GM21723 (cell line): ENCODE data around the gene RFPL4AL1.
"Not testable (repeated sequence)": the region's sequence is repeated elsewhere in the genome, so short reads cannot be mapped to it uniquely, and the experiment has no call there.

Source experiments
- ATAC-seq: cut with Tn5 transposase; IDR thresholded peaks from one replicate; pipeline ENCODE4 v1.9.1; 2021; ENCODE audit warnings: mild to moderate bottlenecking, moderate library complexity; ENCODE audit not compliant: unreplicated experiment

RFPL4AL1 gene

DNA sequence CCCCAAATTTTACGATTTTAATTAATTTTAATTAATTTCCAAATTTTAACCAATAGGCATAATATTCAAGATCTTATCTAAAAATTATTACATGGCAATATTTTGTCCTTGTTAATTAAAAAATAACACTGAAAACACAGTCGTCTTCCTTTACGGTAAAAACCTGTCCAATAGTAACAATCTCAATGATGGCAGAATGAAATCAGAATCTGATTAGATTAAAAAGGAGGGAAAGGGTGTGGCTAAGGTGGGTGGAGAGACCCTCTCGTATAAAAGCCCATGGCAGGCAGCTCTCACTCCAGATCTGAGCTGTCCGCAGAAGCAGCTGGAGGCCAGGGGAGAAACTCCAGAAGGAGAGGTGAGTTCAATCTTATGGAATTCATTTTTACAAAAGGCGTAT lies at the start of gene RFPL4AL1:
RFPL4AL1 (plus strand) TSS at position 301 of the 400 bp plus-strand sequence. CDS start 2,687 bp downstream, outside the sequence.
- not testable (repeated sequence) for ATAC-seq

DNA sequence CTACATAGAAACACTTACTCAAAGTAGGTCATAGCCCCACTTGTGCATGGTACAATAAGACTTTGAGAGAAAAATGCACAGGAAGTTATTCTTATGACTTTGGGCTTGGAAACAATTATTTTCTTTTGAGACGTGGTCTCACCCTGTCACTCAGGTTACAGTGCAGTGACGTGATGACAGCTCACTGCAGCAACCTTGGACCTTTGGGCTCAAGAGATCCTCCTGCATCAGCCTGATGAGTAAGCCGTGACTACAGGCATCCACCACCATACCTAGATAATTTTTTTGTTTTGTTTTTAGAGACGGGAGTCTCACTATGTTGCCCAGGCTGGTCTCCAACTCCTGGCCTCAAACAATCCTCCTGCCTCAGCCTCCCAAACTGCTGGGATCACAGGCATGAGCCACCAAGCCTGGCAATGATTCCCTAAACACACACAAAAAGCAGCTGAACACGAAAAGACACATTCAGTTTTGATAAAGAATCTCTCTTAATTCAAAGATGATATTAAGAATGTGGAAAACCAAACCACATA lies 48.6 kb upstream of the RFPL4AL1 start:
- no peak for ATAC-seq

DNA sequence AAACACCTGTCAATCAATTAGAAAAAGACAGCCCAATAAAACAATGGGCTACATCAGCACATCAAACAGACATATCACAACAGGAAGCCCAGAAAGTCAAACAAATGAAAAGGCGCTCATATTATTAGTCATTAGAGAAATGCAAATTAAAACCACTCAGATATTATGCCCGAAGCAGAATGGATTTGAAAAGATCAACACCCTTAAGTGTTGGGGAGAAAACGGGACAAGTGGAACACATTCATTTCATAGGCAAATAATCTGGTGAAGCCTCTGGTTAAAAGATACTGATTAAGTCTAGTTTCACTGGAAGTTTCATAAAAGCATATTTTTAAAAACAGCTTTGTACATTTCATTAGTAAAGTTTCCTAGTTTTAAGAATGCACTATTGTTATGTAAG lies 48.1 kb upstream of the RFPL4AL1 start:
- ATAC-seq, result no peak

DNA sequence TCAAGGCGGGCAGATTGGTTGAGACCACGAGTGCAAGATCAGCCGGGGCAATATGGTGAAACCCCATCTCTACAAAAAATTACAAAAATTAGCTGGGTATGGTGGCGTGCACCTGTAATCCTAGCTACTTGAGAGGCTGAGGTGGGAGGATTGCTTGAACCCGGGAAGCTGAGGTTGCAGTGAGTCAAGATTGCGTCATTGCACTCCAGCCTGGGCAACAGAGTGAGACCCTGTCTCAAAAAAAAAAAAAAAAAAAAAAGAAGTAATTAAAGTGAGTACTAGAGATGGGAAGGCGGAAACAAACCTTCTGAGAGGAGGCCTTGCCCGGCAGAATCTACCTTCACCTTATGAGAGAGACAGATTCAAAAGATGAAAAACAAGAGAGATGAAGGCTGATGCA lies 45.4 kb upstream of the RFPL4AL1 start:
- ATAC-seq, result no peak

DNA sequence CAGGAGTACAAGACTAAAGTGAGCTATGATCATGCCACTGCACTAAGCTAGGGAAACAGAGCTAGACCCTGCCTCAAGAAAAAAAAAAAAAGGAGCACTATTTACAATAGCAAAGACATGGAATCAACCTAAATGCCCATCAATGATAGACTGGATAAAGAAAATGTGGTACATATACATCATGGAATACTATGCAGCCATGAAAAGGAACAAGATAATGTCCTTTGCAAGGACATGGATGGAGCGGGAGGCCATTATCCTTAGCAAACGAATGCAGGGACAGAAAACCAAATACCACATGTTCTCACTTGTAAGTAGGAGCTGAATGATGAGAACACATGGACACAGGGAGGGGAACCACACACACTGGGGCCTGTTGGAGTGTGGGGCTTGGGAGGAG lies 38.5 kb upstream of the RFPL4AL1 start:
- not testable (repeated sequence) for ATAC-seq

DNA sequence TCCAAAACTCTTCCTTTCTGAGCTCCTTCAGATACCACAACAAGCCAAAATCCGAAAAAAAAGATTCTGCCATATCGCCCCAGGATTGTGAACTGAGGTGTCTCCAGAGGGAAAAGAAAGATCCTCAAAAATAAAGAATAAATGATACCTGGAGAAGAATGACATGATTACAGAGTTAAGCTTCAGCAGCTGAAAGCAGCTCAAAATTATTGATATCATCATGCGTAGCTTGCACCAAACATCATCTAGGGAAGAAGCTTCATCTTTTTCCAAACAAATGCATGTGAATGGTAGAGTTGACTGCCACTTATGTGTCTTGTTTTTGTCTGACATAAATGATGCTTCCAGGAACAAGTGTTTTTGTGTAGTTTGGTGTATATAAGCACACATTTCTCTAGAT lies 30.6 kb upstream of the RFPL4AL1 start, which contains the start of gene NLRP9:
NLRP9 (minus strand) TSS at position 101 of the 400 bp plus-strand sequence; CDS start at position 73, 28 bp downstream.
- no peak for ATAC-seq

DNA sequence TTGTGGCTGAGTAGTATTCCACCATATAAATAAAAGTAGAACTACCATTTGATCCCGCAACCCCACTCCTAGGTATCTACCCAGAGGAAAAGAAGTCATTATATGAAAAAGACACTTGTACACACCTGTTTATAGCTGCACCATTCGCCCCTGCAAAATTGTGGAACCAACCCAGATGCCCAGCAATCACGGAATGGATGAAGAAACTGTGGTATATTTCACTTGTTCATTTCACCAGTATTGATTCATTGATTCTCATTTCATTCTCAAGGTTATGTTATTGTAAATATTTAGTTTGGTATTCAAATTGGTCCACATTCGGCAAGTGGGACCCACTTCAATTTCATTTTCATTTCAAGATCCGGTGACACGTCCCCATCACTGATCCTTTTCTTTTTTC lies 18.2 kb upstream of the RFPL4AL1 start:
- no peak for ATAC-seq

DNA sequence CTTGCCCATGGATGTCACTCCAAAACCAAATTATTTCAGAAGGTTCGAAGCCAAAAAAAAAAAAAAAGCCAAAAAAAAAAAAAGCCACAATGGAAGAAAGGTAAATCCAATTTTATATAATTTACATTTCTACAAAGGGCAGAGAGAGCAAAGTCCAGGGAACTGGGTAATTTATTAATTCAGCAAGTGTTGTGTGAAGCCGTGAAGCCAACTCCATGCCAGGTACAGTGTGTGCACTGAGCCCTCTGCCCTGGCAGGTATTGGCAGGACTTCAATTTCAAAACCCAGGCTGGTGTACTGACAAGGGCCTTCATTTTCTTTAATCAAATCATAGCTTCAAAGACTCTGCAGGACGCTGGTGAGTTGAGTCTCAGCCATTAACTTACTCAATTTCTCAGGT lies 15.5 kb upstream of the RFPL4AL1 start:
- ATAC-seq, result no peak

DNA sequence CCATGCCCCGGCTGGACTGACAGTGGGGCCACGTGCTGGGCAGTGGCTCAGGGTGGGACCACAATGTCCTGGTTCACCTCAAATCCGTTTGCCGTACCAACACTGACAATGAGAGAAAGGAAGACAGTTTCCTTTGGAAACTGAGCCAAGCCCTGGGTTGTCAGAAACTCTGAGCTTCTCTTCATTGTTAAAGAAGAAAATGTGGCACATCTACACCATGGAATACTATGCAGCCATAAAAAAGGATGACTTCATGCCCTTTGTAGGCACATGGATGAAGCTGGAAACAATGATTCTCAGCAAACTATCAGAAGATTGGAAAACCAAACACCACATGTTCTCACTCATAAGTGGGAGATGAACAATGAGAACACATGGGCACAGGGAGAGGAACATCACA lies 12.1 kb upstream of the RFPL4AL1 start:
- ATAC-seq, result not testable (repeated sequence)

DNA sequence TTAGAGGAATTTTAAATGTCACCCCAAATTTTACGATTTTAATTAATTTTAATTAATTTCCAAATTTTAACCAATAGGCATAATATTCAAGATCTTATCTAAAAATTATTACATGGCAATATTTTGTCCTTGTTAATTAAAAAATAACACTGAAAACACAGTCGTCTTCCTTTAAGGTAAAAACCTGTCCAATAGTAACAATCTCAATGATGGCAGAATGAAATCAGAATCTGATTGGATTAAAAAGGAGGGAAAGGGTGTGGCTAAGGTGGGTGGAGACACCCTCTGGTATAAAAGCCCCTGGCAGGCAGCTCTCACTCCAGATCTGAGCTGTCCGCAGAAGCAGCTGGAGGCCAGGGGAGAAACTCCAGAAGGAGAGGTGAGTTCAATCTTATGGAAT lies 10.1 kb upstream of the RFPL4AL1 start, which contains the start of gene RFPL4A:
RFPL4A (plus strand) TSS at position 301 of the 400 bp plus-strand sequence. CDS start 2,704 bp downstream, outside the sequence.
- ATAC-seq, result not testable (repeated sequence)

DNA sequence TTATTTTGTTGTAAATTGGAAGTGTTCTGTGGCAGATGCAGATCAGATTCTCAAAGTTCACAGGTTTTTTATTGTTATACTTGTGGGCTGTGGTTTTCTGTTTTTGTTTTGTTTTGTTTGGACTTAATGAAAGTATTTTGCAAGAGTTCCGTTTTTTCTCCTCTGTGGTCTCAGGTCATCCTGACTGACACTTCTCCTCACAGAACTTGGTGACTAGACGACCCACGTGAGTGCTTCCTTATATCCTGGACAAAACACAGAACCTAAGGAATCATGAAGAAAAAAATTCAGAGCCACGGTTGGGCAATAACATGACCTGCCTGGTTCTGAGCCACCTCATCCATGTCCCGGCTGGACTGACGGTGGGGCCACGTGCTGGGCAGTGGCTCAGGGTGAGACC lies 2.5 kb upstream of the RFPL4AL1 start:
- no peak for ATAC-seq

DNA sequence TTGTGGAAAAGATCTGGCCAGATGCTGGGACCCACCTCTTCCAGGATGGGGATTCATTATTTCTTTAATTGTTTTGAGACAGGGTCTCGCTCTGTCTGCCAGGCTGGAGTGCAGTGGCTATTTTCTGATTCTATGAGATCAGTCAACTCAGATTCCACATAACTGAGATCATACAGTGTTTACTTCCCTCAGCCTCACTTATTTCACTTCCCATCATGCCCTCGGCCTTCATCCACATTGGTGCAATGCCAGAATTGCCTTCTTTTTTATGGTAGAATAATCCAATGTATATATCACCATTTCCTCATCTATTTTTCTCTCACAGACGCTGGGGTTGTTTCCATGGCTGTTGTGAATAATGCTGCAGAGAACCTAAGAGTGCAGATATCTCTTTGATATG lies 714 bp downstream of the RFPL4AL1 start:
- not testable (repeated sequence) for ATAC-seq

DNA sequence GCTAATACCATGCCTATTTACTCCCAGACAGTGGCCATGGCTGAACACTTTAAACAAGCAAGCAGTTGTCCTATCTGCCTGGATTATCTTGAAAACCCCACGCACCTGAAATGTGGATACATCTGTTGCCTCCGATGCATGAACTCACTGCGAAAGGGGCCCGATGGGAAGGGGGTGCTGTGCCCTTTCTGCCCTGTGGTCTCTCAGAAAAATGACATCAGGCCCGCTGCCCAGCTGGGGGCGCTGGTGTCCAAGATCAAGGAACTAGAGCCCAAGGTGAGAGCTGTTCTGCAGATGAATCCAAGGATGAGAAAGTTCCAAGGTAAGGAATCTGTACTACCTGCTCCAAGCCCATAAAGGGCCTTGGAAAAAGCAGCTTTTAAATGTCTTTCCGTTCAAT lies 8.6 kb downstream of the RFPL4AL1 start:
- ATAC-seq, result no peak

DNA sequence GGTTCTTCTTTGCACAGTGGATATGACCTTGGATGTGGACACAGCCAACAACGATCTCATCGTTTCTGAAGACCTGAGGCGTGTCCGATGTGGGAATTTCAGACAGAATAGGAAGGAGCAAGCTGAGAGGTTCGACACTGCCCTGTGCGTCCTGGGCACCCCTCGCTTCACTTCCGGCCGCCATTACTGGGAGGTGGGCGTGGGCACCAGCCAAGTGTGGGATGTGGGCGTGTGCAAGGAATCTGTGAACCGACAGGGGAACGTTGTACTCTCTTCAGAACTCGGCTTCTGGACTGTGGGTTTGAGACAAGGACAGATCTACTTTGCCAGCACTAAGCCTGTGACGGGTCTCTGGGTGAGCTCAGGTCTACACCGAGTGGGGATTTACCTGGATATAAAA lies 9.4 kb downstream of the RFPL4AL1 start:
- ATAC-seq, result no peak

DNA sequence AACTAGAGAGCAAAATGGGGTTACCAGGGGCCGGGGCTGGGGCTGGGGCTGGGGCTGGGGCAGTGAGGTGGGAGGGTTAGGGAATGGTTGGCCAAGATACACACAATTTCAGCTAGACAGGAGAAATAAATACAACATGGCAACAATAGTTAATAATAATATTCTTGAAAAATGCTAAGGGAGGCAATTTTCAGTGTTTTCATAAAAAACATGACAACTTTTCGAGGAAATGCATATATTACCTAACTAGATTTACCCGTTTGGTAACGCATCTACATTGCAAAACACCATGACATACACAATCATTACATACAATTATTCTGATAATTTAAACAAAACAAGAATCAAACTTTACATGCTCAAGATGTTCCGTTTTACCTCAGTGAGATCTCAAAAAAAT lies 12.2 kb downstream of the RFPL4AL1 start:
- ATAC-seq, result no peak

DNA sequence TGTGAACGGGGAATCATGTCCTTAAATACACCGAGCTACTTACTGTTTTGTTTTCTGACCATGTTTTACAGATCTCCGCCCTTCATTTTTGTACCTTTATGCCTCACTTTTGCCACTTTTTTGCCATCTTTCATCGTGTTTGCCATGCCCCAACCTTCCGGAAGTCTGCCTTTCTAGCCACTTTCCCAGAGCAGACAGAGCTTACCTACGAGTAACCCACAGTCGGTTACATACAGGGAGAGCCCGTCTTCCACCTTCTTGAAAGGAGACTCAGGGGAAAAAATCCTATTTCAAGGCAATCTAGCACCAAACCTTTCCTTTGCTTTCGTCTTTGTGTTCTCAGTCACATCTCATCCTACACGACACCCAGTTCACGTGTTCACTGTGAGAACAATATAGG lies 26.1 kb downstream of the RFPL4AL1 start:
- no peak for ATAC-seq

DNA sequence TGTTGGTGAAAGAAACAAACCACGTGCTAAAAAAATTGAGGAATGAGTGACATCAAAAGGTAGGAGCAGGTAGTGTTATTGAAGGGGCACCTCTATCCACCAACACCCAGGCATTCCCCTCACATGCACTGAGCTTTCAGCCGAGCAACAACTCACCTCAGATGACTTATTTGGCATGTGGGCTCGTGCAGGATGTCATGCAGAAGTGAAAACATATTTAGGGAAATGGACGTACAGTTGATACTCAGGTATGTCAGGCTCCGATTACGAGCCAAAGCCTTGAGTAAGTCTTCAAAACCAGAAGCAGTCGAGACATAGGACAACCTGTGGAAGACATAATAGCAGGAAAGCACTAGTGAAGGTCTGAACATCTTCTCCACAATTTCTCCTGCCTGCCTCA lies 32.5 kb downstream of the RFPL4AL1 start:
- no peak for ATAC-seq

DNA sequence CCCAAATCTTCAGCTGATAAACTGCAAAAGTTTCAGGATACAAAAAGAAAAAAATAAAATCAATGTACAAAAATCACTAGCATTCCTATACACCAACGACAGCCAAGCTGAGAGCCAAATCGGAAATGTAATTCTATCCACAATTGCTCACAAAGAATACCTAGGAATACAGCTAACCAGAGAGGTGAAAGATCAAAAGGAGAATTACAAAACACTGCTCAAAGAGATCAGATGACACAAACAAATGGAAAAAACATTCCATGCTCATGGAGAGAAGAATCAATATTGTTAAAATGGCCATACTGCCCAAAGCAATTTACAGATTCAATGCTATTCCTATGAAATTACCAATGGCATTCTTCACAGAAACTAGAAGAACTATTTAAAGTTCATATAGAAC lies 33.4 kb downstream of the RFPL4AL1 start:
- ATAC-seq, result no peak

DNA sequence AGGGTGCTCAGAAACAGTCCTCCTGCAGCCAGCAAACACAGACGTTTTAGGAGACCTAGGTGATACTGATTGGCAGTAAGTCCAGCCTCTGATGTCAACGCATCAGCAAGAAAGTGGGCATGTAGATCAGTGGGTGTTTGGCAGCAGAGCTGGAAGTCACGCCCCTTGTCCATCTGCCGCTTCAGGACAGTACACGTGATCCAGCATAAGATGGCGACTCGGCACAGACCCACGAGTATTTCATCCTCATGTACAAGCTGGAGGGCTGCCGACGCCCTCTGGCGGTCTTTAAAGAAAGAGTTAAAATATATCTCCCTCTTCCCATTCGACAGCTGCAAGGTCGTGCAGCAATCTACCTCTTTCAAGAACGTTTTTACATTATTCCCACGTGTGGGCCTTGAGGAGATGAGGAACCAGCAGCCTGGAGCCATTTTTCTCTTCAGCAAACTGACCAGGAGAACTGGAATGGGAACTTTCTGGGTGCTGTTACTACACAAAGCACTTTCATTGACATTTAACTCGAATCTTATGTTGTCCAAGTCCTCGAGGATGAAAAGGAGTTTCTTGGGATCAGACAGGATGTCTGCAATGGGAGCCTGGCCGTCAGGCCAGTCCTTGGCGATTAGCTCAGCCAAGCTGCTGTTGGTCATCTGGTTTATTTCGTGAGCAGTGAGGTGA lies 40.6 kb downstream of the RFPL4AL1 start:
- ATAC-seq, result no peak

DNA sequence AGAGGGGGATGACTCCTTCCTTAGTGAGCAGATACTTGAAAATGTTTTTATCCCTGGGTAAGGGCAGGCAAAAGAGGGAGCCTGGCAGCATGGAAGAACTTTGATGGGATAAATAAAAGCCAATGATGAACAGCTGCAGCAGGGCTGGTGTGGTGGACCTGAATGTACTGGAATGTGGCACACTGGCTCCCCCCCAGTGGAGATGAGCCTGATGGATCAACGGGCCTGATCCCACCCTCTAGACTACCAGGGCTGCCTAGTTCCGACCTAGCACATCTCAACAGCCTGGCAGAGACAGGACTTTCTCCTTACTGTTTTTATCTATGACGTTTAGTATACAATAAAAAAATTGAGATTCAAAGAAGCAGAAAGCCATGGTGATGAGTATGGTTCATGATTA lies 42.4 kb downstream of the RFPL4AL1 start:
- ATAC-seq, result no peak

DNA sequence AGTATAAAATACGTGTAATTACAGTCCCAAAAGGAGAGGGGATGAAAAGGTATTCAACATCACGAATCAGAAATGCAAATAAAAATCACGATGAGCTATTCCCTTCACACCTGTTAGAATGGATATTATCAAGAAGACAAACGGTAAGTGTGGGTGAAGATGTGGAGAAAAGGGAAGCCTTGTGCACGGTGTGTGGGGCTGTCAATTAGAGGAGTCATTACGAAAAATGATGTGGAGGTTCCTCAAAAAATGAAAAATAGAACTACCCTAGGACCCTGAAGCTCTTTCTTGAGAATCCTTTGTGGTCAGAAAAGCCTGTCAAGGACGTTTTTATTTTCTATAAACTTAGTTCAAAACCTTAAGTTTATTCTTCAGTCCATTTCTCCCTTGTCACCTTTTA lies 43.5 kb downstream of the RFPL4AL1 start:
- no peak for ATAC-seq

DNA sequence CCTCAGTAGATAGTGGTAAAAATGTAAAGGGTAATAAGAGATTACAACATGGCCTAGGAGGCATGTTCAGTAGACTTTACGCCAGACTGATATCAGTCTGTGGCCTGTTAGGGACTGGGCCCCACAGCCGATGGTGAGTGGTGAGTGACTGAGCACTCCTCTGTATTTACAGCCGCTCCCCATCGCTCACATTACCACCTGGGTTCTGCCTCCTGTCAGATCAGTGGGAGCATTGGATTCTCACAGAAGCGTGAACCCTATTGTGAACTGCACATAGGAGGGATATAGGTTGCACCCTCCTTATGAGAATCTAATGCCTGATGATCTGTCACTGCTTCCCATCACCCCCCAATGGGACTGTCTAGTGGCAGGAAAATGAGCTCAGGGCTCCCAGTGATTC lies 45.0 kb downstream of the RFPL4AL1 start:
- ATAC-seq, result no peak

DNA sequence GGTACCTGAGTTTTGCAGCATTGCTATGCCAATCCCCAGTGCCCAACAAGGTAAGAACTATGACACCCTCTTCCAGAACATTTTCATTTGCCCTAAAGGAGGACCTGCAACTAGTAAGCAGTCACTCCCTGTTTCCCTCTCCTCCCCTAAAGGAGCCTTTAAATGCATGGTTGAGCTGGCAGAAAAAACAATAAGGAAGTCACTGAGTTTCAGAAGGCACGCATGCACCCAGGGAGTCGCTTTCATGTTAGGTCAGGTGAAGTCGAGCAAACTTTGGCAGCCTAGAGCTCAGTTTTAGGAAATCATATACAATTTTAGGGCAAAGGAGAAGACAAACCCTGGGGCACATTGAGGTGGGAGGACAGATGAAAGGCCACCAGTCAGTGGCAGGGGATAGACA lies 51.1 kb downstream of the RFPL4AL1 start:
- ATAC-seq, result no peak
